CD4-positive, alpha-beta T cell treated with Interleukin-12 subunit alpha and Interleukin-12 subunit beta, for 1 hour (primary cell): ENCODE results near the gene PERCC1.
"Not testable (repeated sequence)": the region's sequence is repeated elsewhere in the genome, so short reads cannot be mapped to it uniquely, and the experiment has no call there.

Experiments
- DNase-seq: peaks from one replicate; pipeline ENCODE4 v3.0.0-alpha.2; 2020

PERCC1 gene

DNA sequence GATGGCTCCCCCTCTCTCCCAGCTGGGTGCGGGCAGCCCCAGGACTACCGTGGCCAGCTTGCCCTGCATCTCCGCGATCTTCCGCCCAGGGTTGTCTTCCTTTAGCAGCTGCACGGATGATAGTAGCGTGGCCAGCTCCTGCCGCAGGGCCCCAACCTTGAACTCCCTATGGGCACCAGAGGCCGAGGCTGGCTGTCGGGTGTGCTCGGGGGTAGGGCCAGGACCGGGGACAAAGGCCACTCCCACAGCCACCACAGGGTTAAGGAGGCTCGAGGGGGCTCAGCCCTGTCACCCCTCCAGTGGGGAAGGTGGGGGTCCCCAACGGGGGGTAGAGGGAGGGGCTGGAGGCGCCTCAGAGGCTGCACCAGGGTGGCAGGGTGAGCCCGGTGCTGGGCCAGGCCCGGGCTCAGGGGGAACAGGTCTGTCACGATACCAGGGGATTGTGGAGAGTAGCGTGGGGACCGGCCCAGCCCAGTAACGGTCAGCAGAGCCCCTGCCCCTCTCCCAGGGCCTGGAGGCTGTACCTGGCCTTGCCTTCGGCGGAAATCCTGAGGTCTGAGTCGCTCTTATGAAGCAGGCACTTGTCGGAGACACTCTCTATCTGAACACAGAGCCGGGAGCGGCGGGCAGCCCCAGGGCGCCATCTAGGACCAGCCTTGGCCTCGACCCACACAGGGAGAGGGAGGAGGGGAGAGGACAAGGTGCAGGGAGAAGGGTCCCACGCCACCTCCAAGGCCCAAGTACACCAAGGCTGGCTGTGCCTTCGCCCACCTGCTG lies 5.2 kb downstream of the PERCC1 start:
- no peak for DNase-seq

GRCh38 chr16:1436731-1437355 lies 6.0 kb downstream of the PERCC1 start:
- no peak for DNase-seq

DNA sequence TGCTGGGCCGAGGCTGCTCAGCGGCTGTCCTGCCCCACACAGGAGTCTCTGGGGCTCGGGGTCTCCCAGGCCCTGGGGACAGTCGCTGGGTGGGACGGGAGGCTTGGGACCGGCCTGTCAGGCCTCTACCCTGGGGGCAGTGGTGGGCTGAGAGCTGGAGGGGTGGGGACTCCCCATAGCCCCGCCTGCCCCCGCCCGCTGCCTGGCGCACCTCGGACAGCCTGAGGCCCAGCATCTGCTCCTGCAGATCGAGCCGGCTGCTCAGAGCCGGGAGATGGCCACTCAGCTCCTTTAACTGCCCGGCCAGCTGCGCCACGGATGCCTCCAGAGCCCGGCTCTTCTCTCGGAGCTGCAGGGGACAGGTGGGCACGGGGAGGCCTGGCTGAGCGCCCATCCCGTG lies 6.7 kb downstream of the PERCC1 start:
- DNase-seq: no peak

- DNase-seq: no peak
Observed at GRCh38 chr16:1438229-1439057, 7.6 kb downstream of the PERCC1 start.

DNA sequence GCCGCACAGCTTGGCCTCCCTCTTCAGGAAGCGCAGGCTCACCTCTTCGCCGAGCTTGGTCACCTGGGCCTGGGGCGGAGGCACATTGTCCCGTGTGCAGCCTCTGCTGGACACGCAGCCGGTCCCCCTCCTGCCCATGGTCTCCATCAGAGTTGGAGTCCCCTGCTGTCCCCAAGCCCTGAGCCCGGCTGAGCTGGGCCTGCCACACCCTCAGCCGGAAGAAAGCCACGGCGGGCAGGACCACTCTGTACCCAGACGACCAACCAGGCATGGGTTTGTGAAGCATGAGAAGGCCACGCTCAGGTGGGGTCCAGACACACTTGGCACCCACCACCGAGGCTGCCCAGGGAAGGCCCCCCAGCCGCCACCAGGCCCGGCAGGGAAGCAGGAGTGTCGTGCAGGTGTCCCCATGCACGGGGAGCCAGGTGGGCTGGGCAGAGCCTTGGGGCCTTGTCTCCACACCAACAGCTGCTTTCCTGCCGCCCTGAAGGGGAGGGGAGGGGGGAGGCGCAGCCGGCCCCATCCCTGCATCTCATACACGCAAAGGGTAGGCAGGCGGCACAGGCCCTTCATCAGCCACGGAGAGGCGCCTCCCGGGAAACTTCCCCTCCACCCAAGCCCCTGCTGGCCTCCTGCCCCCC lies 8.3 kb downstream of the PERCC1 start:
- DNase-seq: no peak

- not testable (repeated sequence) for DNase-seq
Observed at GRCh38 chr16:1439699-1440074, 8.8 kb downstream of the PERCC1 start.

GRCh38 chr16:1441391-1441829 lies 10.5 kb downstream of the PERCC1 start:
- no peak for DNase-seq

DNA sequence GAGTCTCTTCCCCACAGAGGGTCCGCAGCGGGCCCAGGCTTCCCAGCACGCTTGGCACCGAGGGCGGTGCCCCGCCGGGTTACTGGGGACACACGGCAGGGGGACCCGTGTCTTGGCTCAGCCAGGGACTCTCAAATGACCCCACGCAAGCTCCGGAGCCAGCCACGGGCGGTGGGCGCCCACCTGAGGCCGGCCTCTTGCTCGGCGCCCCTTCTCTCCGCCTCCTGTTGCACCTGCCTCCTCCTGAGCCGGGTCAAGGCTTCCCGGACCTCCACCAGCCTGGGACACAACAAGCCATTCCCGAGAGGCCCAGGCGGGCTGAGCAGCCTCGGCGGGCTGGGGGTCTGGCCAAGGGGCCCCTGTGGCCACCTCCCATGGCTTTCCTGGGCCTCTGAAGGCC lies 11.8 kb downstream of the PERCC1 start:
- DNase-seq: no peak

GRCh38 chr16:1443403-1443973 lies 12.6 kb downstream of the PERCC1 start:
- DNase-seq: no peak

- DNase-seq: no peak
Observed at GRCh38 chr16:1443980-1444729, 13.3 kb downstream of the PERCC1 start, which contains the start of gene CCDC154. TSS of gene CCDC154 (minus strand) at chr16:1444556. CDS start at chr16:1444322, 234 bp downstream.

GRCh38 chr16:1444730-1445517 lies 14.0 kb downstream of the PERCC1 start:
- DNase-seq: no peak

GRCh38 chr16:1445518-1446203 lies 14.8 kb downstream of the PERCC1 start:
- DNase-seq: no peak

DNA sequence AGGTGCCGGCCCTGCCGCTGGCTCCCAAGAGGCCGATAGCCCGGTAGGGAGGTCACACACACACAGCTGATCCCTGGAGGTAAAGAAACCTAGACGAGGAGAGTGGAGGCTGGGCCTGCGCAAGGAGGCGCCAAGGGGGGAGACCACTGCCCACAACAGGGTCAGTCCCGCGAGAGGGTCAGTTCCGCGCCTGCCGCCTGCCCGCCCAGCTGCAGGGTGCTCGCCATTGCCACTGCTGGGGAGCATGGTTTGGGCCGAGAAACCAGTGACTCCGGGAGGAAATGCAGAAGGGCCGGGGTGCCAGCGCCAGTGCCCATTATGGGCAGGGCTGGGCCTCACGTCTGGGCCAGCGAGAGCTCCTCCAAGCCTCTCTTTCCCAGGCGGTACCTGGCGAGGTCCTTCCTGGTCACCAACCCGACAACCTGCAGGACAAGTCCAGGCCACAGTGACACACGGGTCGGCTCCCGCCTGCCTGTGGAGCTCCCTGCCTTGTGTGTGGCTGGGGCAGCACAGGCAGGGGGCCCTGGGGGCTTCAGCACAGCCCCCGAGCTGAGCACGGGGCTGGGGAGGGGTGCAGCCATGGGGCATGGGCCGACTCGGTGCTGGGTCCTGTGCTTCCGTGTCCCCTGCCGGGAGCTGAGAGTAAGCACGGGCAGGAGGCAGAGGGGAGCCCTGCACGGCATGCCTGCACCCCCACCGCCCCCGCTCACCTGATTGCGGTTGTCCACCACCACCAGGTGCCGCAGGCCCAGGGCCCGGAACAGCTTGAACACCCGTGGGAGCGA lies 15.6 kb downstream of the PERCC1 start:
- no peak for DNase-seq

- DNase-seq: no peak
Observed at GRCh38 chr16:1447965-1448364, 17.1 kb downstream of the PERCC1 start.

DNA sequence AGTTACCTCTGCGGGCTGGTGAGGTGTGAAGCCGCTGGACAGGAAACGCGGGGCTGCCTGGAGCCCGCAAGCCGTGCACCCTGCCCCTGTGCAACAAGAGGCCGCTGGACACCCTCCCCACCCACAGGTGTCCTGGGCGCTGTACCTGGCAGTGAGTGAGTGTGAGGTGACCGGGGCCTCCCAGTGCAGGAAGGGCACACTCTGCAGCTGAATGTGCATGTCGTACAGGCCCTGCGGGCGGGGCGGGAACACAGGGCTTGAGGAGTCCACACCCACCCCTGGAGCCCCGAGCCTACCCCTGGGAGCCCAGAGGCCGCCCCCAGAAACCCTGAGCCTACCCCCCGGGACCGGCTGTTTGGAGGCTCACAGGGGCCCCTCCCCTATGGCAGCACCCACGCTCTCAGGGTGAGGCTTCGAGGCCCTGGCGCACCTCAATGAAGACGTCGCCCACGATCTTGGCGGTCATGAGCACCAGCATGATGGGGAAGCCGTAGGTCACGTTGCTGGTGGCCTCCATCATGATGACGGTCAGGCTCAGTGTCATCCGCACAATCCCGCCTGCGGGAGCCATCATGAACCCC lies 17.7 kb downstream of the PERCC1 start:
- no peak for DNase-seq

DNA sequence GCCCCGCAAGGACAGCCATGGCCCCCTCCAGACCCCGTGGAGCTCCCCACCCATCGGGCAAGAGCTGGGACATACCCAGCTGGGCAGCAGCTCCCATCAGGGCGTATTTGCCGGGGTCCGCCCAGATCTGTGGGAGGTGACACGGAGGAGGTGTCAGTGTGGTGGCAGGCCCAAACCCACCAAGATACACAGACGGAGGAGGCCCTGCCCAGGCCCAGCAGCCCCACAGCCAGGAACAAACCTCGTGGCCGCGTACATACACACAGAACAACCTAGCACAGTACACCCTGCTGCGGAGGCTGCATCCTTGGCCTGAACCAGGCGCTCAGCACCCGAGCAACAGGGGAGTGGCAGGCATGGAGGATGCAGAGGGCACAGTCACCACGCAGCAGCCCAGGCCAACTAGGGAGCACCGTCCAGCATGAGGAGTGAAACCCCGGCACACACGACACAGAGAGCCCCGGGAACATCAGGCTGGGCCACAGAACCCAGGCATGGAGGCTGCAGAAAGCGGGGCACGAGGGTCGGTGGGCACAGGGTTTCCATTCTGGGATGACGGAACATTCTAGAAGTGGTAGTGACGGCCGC lies 18.4 kb downstream of the PERCC1 start:
- DNase-seq: no peak

DNA sequence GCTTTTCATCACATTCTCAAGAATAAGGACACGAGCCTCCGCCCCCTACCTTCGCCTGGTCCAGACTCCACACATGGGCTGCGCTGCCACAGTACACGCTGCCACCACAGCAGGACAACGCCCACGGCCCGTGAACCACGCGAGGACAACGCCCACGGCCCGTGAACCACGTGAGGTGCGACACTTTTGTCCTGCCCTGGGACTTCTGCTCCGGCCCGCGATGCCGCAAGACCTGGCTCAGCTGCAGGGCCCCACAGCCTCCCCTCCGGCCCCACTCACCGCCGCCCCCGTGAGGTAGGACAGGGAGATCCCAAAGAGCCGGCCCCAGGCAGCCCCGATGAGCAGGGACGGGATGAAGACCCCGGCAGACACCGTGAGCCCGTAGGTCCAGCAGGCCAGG lies 19.3 kb downstream of the PERCC1 start:
- no peak for DNase-seq

- no peak for DNase-seq
Observed at GRCh38 chr16:1450841-1451240, 20.0 kb downstream of the PERCC1 start.
